ENCODE measurements around the gene PCSK2.

Gene PCSK2

GRCh38 chr20:17482536-17482935, 255.7 kb downstream of the PCSK2 start:
- no peak for DNase-seq
- H3K27ac ChIP-seq (ENCODE audit: insufficient read depth in 1 of 2, low read depth in 1 of 2, low read length in 2 of 2, poor library complexity in 1 of 2, severe bottlenecking in 2 of 2) = no peak overlapping the region
- CTCF ChIA-PET = interaction anchor here (0.8 kb wide), 1 partner anchor 29 kb away, joined by 3 read pairs; no protein-coding TSS in a partner anchor
- no peaks in the 10 kb centered on the region for H3K36me3 ChIP-seq (ENCODE audit: control insufficient read depth in 4 of 4, insufficient read depth in 4 of 4, low read length in 3 of 4)
- POLR2A ChIA-PET = no interaction called here
- no peak overlapping the region for H3K4me3 ChIP-seq (ENCODE audit: control insufficient read depth in 1 of 7, extremely low read depth in 1 of 7, insufficient read depth in 4 of 7, low read depth in 2 of 7, low read length in 6 of 7)
- H3K27me3 ChIP-seq (replicated peaks in 2 of 5; ENCODE audit: control insufficient read depth in 4 of 5, insufficient read depth in 5 of 5, low read length in 4 of 5) = peaks cover 0 to 8% (median 2%) of the 10 kb centered on the region in 5 experiments
- peaks cover 0 to 3% (median 0%) of the 10 kb centered on the region in 5 experiments for H3K9me3 ChIP-seq (ENCODE audit: control extremely low read depth in 1 of 5, control insufficient read depth in 4 of 5, insufficient read depth in 2 of 5, low read depth in 1 of 5, low read length in 4 of 5)
- WGBS (ENCODE audit: insufficient coverage) = 100% methylated on average over 4 of the region's 5 CpGs
- no peaks in the 10 kb centered on the region for H3K4me1 ChIP-seq (ENCODE audit: control extremely low read depth in 1 of 4, control insufficient read depth in 4 of 4, insufficient read depth in 4 of 4, low read length in 3 of 4)

DNA sequence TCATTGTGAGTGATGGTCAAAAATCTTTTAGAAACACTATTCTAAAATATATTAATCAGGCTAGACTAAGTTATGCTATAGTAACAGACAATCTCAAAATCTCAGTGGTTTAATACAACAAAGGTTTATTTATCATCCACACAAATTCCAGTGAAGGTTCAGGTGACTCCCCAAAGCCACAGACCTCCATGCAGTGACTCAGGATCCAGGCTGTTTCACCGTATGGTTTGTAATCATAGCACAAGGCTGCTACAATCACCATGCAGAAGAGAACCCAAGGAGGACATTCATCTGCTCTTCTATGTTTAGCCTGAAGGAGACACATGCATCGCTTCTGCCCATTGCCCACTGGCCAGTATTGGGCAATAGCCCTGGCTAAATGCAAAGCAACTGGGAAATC, 258.2 kb downstream of the PCSK2 start:
- 94% methylated on average over 2 of the region's 2 CpGs for WGBS (ENCODE audit: insufficient coverage)
- Histone ChIP-seq H3K9me3 (ENCODE audit: control extremely low read depth in 1 of 5, control insufficient read depth in 4 of 5, insufficient read depth in 2 of 5, low read depth in 1 of 5, low read length in 4 of 5) (peaks cover 0 to 3% (median 0%) of the 10 kb centered on the region in 5 experiments), H3K27me3 (replicated peaks in 2 of 5; ENCODE audit: control insufficient read depth in 4 of 5, insufficient read depth in 5 of 5, low read length in 4 of 5) (peaks cover 0 to 8% (median 2%) of the 10 kb centered on the region in 5 experiments), H3K36me3 (ENCODE audit: control insufficient read depth in 4 of 4, insufficient read depth in 4 of 4, low read length in 3 of 4) (no peaks in the 10 kb centered on the region), H3K4me1 (ENCODE audit: control extremely low read depth in 1 of 4, control insufficient read depth in 4 of 4, insufficient read depth in 4 of 4, low read length in 3 of 4) (no peaks in the 10 kb centered on the region), H3K27ac (ENCODE audit: insufficient read depth in 1 of 2, low read depth in 1 of 2, low read length in 2 of 2, poor library complexity in 1 of 2, severe bottlenecking in 2 of 2) (no peak overlapping the region), H3K4me3 (ENCODE audit: control insufficient read depth in 1 of 7, extremely low read depth in 1 of 7, insufficient read depth in 4 of 7, low read depth in 2 of 7, low read length in 6 of 7) (no peak overlapping the region)
- ChIA-PET POLR2A (no interaction called here), CTCF (no interaction called here)
- no peak for DNase-seq

GRCh38 chr20:17488916-17489600, 262.2 kb downstream of the PCSK2 start:
- Histone ChIP-seq H3K9me3 (ENCODE audit: control extremely low read depth in 1 of 5, control insufficient read depth in 4 of 5, insufficient read depth in 2 of 5, low read depth in 1 of 5, low read length in 4 of 5) (peaks cover 0 to 3% (median 0%) of the 10 kb centered on the region in 5 experiments), H3K4me1 (ENCODE audit: control extremely low read depth in 1 of 4, control insufficient read depth in 4 of 4, insufficient read depth in 4 of 4, low read length in 3 of 4) (no peaks in the 10 kb centered on the region), H3K27me3 (replicated peaks in 2 of 5; ENCODE audit: control insufficient read depth in 4 of 5, insufficient read depth in 5 of 5, low read length in 4 of 5) (peaks cover 0 to 3% (median 2%) of the 10 kb centered on the region in 5 experiments), H3K4me3 (ENCODE audit: control insufficient read depth in 1 of 7, extremely low read depth in 1 of 7, insufficient read depth in 4 of 7, low read depth in 2 of 7, low read length in 6 of 7) (no peak overlapping the region), H3K27ac (ENCODE audit: insufficient read depth in 1 of 2, low read depth in 1 of 2, low read length in 2 of 2, poor library complexity in 1 of 2, severe bottlenecking in 2 of 2) (no peak overlapping the region), H3K36me3 (ENCODE audit: control insufficient read depth in 4 of 4, insufficient read depth in 4 of 4, low read length in 3 of 4) (no peaks in the 10 kb centered on the region)
- no peak for DNase-seq
- CTCF ChIA-PET = no interaction called here
- POLR2A ChIA-PET = no interaction called here
- 96% methylated on average over 7 of the region's 9 CpGs for WGBS (ENCODE audit: insufficient coverage)

DNA sequence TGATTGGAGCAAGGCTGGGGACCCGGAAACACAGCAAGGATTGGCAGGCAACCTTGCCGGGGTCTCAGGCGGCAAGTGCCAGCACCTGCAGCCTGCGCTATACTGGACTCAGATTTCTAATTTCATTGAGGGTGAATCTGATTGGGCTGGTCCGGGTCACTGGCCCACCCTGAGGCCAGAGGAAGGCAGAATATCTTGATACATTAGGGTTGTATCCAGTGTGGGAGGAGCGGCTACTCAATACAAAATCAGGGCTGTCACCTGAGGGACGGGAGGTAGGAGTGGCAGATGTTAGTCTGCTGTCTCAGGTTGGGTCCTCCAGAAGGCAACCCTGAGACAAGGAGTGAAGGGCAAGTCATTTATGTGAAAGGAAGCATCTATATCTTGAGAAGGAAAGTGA, 263.7 kb downstream of the PCSK2 start:
- Histone ChIP-seq H3K9me3 (ENCODE audit: control extremely low read depth in 1 of 5, control insufficient read depth in 4 of 5, insufficient read depth in 2 of 5, low read depth in 1 of 5, low read length in 4 of 5) (no peaks in the 10 kb centered on the region), H3K4me1 (ENCODE audit: control extremely low read depth in 1 of 4, control insufficient read depth in 4 of 4, insufficient read depth in 4 of 4, low read length in 3 of 4) (no peaks in the 10 kb centered on the region), H3K27ac (ENCODE audit: insufficient read depth in 1 of 2, low read depth in 1 of 2, low read length in 2 of 2, poor library complexity in 1 of 2, severe bottlenecking in 2 of 2) (no peak overlapping the region), H3K4me3 (ENCODE audit: control insufficient read depth in 1 of 7, extremely low read depth in 1 of 7, insufficient read depth in 4 of 7, low read depth in 2 of 7, low read length in 6 of 7) (no peak overlapping the region), H3K36me3 (ENCODE audit: control insufficient read depth in 4 of 4, insufficient read depth in 4 of 4, low read length in 3 of 4) (no peaks in the 10 kb centered on the region), H3K27me3 (replicated peaks in 2 of 5; ENCODE audit: control insufficient read depth in 4 of 5, insufficient read depth in 5 of 5, low read length in 4 of 5) (peaks cover 0 to 2% (median 0%) of the 10 kb centered on the region in 5 experiments)
- DNase-seq = no peak
- 99% methylated on average over 7 of the region's 7 CpGs for WGBS (ENCODE audit: insufficient coverage)
- CTCF ChIA-PET = no interaction called here
- POLR2A ChIA-PET = no interaction called here

- CTCF ChIA-PET = no interaction called here
- no peaks in the 10 kb centered on the region for H3K36me3 ChIP-seq (ENCODE audit: control insufficient read depth in 4 of 4, insufficient read depth in 4 of 4, low read length in 3 of 4)
- H3K4me1 ChIP-seq (ENCODE audit: control extremely low read depth in 1 of 4, control insufficient read depth in 4 of 4, insufficient read depth in 4 of 4, low read length in 3 of 4) = no peaks in the 10 kb centered on the region
- H3K4me3 ChIP-seq (ENCODE audit: control insufficient read depth in 1 of 7, extremely low read depth in 1 of 7, insufficient read depth in 4 of 7, low read depth in 2 of 7, low read length in 6 of 7) = no peak overlapping the region
- POLR2A ChIA-PET = no interaction called here
- WGBS (ENCODE audit: insufficient coverage) = 95% methylated on average over 11 of the region's 11 CpGs
- no peak overlapping the region for H3K27ac ChIP-seq (ENCODE audit: insufficient read depth in 1 of 2, low read depth in 1 of 2, low read length in 2 of 2, poor library complexity in 1 of 2, severe bottlenecking in 2 of 2)
- peaks cover 0 to 2% (median 0%) of the 10 kb centered on the region in 5 experiments for H3K27me3 ChIP-seq (replicated peaks in 2 of 5; ENCODE audit: control insufficient read depth in 4 of 5, insufficient read depth in 5 of 5, low read length in 4 of 5)
- H3K9me3 ChIP-seq (ENCODE audit: control extremely low read depth in 1 of 5, control insufficient read depth in 4 of 5, insufficient read depth in 2 of 5, low read depth in 1 of 5, low read length in 4 of 5) = no peaks in the 10 kb centered on the region
- DNase-seq = no peak
These were observed 264.2 kb downstream of the PCSK2 start for GRCh38 chr20:17491041-17491440.

- no peak for DNase-seq
- ChIA-PET POLR2A (no interaction called here), CTCF (no interaction called here)
- H3K4me3 ChIP-seq (ENCODE audit: control insufficient read depth in 1 of 7, extremely low read depth in 1 of 7, insufficient read depth in 4 of 7, low read depth in 2 of 7, low read length in 6 of 7) = no peak overlapping the region
- H3K27me3 ChIP-seq (replicated peaks in 2 of 5; ENCODE audit: control insufficient read depth in 4 of 5, insufficient read depth in 5 of 5, low read length in 4 of 5) = peaks cover 0 to 2% (median 0%) of the 10 kb centered on the region in 5 experiments
- no peak overlapping the region for H3K27ac ChIP-seq (ENCODE audit: insufficient read depth in 1 of 2, low read depth in 1 of 2, low read length in 2 of 2, poor library complexity in 1 of 2, severe bottlenecking in 2 of 2)
- WGBS (ENCODE audit: insufficient coverage) = 100% methylated on average over 3 of the region's 4 CpGs
- no peaks in the 10 kb centered on the region for H3K4me1 ChIP-seq (ENCODE audit: control extremely low read depth in 1 of 4, control insufficient read depth in 4 of 4, insufficient read depth in 4 of 4, low read length in 3 of 4)
- no peaks in the 10 kb centered on the region for H3K9me3 ChIP-seq (ENCODE audit: control extremely low read depth in 1 of 5, control insufficient read depth in 4 of 5, insufficient read depth in 2 of 5, low read depth in 1 of 5, low read length in 4 of 5)
- H3K36me3 ChIP-seq (ENCODE audit: control insufficient read depth in 4 of 4, insufficient read depth in 4 of 4, low read length in 3 of 4) = no peaks in the 10 kb centered on the region
These were observed 264.6 kb downstream of the PCSK2 start for GRCh38 chr20:17491488-17491887.

- CTCF ChIA-PET = interaction anchor here (0.6 to 1.7 kb wide), 2 partner anchors 11 to 761 kb away, joined by 3 to 6 read pairs; no protein-coding TSS in a partner anchor
- DNase-seq = no peak
- 100% methylated on average over 1 of the region's 2 CpGs for WGBS (ENCODE audit: insufficient coverage)
These were observed 266.3 kb downstream of the PCSK2 start for GRCh38 chr20:17493173-17493572.

More at GRCh38 chr20:17493173-17493572, 266.3 kb downstream of the PCSK2 start:
- Histone ChIP-seq H3K27me3 (replicated peaks in 2 of 5; ENCODE audit: control insufficient read depth in 4 of 5, insufficient read depth in 5 of 5, low read length in 4 of 5) (no peaks in the 10 kb centered on the region), H3K4me3 (ENCODE audit: control insufficient read depth in 1 of 7, extremely low read depth in 1 of 7, insufficient read depth in 4 of 7, low read depth in 2 of 7, low read length in 6 of 7) (no peak overlapping the region), H3K27ac (ENCODE audit: insufficient read depth in 1 of 2, low read depth in 1 of 2, low read length in 2 of 2, poor library complexity in 1 of 2, severe bottlenecking in 2 of 2) (no peak overlapping the region), H3K9me3 (ENCODE audit: control extremely low read depth in 1 of 5, control insufficient read depth in 4 of 5, insufficient read depth in 2 of 5, low read depth in 1 of 5, low read length in 4 of 5) (no peaks in the 10 kb centered on the region), H3K4me1 (ENCODE audit: control extremely low read depth in 1 of 4, control insufficient read depth in 4 of 4, insufficient read depth in 4 of 4, low read length in 3 of 4) (no peaks in the 10 kb centered on the region), H3K36me3 (ENCODE audit: control insufficient read depth in 4 of 4, insufficient read depth in 4 of 4, low read length in 3 of 4) (no peaks in the 10 kb centered on the region)
- POLR2A ChIA-PET = no interaction called here

Measured in common myeloid progenitor, CD34-positive (primary cell).